ENCODE results near the gene UMODL1.
"Not testable (repeated sequence)": the region's sequence is repeated elsewhere in the genome, so short reads cannot be mapped to it uniquely, and the experiment has no call there.

Gene UMODL1

DNA sequence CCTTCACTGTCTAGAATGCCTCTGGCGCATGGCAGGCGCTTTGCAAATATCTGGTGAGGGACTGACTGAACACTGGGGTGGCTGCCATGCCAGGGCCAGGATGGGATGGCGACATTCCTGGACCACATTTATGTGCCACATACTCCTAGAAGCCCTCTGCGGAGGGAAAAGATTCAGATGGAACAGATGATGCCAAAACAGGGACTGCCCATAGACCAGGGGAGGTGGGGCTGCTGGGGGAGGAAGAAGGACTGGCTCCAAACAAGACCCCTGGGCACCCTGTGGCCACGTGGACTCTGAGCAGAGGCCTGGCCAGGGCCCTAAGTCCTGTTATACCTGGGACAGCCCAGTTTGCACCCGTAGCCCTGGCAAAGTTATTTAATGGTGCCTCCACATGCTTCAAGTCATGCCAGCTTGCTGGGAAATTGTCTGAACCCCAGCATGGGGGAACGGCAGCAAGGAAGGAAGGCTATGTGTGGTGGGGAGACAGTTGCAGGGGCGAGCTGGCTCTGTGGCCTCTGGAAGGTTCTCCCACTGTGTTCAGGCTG is 44.1 kb downstream of the UMODL1 start:
- DNase-seq = no peak

- DNase-seq = not testable (repeated sequence)
Observed at GRCh38 chr21:42116551-42116950, 45.4 kb downstream of the UMODL1 start.

- DNase-seq = peak; percentile 83
Observed at GRCh38 chr21:42117229-42117966, 46.3 kb downstream of the UMODL1 start.

GRCh38 chr21:42117967-42118780 is 47.1 kb downstream of the UMODL1 start:
- no peak for DNase-seq

DNA sequence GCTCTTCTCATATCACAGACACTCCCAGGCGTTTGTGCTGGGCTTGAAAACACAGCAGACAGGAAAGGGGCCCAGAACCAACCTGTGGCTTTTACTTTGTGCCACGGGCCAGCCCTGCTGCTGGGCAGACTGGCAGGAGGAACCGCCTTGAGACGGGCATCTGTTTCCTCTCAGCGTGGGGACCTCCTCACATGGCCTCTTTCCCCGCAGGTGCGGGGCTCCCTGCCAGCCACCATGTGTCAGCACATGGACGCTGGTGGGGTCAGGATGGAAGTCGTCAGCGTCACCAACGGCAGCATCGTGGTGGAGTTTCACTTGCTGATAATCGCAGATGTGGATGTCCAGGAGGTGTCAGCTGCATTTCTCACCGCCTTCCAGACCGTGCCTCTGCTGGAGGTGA is 47.8 kb downstream of the UMODL1 start:
- DNase-seq = no peak

DNA sequence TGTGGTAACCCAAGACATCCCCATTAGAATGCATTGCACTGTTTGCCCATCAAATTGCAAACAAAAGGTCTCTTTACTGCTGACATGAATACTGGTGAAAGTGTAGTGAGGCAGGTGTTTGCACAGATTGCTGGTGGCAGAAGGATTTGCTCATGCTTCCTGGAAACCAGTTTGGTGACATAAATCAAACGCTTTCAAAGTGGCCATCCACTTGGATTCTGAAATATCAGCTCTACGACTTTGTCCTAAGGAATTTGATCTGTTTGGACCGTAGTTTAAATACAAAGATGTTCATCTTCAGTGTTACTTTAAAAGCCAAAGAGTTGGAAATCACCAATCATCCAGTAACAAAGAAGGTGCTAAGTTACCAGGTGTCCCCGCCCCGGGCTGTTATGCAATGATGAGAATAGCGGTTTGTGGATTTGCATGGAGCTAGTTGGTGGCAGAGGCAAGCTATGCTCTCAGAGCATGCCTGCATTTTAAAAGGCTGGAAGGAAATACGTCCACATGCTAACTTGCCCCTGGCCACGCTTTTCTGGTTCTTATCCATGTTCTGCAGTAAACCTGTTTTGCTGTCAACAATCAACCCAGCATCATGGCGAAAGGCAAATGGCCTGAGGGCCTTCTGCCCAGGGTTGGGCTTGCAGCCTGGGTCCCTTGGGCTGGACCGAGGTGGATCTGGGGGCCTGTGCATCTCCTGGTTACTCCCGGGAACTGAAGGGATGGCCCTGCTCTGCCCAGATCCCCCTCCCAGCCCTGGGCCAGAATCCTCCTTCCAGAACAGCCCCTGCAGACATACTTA is 49.2 kb downstream of the UMODL1 start:
- DNase-seq = no peak

DNA sequence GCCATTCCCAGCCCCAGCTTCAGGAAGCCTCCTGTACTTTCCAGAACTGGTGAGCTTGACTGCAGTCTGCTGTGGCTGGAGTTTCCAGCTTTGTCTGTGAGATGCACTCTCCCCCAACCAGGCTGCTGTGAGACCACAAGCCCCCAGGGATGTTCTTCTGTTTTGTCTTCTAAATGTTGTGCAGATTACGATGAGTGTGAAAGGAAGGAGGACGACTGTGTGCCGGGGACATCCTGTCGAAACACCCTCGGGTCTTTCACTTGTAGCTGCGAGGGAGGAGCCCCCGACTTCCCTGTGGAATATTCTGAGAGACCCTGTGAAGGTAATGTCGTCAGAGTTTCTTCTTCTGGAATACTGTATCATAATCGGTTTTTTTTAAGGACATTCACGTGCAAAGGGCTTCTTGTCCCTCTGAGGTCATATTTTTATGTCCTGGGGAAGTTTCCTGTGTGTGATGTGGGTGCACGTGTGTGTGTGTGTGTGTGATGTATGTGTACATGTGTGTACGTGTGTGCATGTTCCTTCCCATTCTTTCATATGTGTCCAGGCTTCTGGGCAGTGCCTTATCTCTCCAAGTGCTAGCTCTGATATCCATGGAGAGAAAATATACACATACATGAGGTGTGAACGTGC is 49.9 kb downstream of the UMODL1 start:
- DNase-seq = no peak

GRCh38 chr21:42121794-42122193 is 50.7 kb downstream of the UMODL1 start:
- DNase-seq = no peak

DNA sequence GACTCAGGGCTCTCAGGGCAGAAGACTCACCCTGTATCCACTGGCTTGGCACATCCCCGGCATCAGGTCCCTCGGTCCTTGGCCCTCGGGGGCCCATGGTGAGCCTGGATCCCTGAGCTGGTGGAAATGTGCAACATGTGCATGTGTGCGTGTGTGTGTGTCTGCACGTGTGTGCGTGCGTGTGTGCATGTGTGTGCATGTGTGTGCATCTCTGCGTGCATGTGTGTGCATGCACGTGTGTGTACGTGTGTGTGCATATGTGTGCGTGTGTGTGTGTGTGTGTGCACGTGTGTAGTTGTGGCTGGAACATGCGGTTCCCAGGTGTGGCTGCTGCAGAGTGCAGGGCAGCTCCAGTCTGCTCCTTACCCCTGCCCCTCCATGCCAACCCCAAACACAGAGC is 51.3 kb downstream of the UMODL1 start:
- DNase-seq = no peak

DNA sequence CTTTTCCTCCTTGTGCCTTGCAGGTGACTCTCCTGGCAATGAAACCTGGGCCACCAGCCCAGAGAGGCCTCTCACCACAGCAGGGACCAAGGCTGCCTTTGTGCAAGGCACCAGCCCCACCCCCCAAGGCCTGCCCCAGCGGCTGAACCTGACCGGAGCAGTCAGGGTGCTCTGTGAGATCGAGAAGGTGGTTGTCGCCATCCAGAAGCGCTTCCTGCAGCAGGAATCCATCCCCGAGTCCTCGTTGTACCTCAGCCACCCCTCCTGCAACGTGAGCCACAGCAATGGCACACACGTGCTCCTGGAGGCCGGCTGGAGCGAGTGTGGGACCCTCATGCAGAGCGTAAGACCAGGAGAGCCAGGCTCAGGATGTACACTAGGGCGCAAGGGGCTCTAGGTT is 51.7 kb downstream of the UMODL1 start:
- no peak for DNase-seq

- DNase-seq = no peak
Observed at GRCh38 chr21:42123219-42123908, 52.2 kb downstream of the UMODL1 start.

DNA sequence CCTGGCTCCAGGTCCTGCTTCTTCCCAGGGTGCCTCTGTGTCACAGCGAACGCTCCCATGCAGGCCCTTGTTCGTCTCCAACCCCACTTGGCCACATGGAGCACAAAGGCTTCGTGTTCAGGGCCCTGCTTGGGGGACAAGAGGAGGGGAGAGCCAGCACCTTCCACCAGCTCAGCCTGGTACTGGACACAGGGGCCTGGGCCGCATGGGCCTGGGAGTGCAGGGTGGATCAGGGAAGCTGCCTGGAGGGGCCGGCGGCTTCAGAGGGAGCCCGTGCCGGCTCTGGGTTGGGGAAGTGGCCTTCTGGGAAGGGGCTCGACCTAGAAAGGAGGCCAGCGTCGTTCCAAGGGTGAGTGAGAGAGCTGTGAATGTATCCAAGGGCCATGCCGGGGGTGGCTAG is 53.0 kb downstream of the UMODL1 start:
- DNase-seq = no peak

GRCh38 chr21:42124826-42125570 is 53.9 kb downstream of the UMODL1 start:
- no peak for DNase-seq

DNA sequence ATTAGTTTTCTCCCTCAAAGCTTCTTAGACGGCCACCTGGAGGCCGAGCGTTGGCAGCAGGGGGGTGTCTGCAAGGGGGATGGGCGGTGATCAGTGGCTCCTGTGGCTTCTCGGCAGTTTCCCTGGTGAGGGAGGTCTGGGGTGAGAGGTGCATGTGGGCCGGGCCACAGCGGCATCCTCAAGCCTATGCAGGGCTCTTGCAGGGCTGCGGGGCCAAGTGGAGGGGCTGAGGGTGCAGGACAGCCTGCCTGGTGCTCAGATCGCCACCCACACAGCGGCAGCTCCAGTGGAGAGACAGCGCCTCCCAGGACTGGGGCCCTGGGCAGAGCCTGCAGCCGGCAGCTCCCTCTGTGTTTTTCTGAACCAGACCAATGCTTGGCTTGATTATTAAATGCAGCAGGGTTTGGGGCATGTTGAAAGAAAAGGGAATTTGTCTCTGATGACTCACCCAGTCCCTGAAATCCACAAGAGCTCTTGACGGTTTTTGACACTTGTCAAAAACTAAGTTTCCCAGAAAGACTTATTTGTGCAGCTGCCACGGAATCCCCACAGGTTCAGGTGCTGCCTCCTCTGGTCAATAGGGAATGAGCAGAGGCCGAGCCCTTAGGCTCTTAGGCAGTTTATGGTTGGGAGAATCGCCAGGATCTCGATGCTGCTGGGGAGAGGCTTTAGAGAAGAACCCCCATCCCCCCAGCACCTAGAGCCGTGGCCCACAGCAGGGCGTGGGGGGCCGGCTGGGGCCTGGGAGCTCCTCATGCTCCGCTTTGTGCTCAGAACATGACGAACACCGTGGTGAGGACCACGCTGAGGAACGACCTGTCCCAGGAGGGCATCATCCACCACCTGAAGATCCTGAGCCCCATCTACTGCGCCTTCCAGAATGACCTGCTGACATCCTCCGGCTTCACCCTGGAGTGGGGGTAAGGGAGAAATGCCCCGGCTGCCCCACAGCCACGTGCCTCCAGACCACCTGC is 54.7 kb downstream of the UMODL1 start:
- DNase-seq = peak; percentile 52

DNA sequence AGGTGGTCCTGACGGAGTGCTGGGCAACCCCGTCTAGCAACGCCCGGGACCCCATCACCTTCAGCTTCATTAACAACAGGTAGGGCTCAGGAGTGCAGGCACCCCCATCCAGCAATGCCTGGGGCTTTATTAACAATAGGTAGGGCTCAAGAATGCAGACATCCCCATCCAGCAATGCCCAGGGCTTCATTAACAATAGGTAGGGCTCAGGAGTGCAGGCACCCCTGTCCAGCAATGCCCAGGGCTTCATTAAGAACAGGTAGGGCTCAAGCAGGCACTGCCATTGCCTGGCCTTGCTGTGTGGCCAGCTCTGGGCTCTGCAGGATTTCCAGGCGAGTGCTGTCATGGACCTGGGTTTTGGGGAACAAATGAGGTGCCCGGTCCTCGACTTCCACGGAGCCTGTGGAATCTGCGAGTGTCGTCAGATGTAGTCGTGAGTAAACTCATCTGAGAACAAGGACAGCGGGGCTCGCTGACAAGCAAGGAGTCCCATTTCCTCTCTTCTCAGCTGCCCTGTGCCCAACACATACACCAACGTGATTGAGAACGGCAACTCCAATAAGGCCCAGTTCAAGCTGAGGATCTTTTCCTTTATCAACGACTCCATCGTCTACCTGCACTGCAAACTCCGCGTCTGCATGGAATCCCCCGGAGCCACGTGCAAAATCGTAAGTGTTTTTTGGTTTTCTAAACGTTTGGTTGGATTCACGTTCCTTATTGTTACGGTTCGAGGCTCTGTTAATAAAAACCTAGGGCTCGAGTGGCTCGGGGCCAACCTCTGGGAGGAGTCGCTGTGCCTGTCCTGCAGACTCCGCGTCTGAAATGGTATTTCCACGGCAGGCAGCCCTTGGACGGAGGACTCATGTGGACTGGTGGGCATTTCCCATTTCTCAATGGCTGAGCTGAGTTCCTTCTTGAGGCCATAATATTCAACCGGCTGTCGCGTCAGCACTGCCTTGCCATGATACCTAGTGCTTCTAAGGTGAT is 56.3 kb downstream of the UMODL1 start:
- no peak for DNase-seq

DNA sequence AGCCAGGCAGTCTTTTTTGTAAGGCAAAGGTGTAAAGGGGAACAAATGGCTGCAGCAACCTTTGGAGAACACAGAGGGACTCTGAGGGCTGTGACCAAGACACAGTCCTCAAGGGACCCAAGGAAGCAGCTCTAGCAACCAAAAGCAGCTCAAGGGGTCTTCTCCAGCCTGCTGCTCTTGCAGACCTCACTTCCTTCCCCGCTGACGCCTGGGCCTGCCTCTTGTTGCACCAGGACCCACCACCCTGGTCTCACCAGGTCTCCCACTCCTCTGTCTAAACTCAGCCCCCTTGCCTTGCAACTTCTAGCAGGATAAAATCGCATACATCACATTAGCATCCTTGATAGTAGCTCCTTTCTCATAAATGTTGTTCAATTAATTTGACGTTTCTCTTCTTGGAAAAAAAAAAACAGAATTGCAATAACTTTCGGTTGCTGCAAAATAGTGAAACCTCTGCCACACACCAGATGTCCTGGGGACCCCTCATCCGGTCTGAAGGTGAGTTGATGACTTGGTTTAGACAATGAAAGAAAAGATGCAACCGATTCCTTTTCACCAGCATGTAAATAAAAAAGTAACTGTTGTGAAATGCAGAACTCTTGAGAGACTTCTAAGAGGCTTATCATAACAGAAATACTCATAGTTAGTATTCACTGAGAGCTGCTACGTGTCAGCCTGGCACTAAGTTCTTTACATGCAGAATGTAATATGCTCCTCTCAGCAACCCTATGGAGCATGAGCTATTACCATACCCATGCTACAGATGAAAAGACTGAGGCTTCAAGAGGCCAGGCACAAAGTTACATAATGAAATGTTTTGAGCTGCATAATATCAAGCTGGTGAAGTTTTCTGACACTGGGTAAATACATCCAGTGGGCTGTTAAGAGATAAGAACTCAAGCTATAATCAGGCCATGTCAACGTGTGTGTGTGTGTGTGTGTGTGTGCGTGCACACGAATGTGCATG is 58.5 kb downstream of the UMODL1 start:
- no peak for DNase-seq

GRCh38 chr21:42130441-42130840 is 59.3 kb downstream of the UMODL1 start:
- no peak for DNase-seq
